Stimulated activated CD4-positive, alpha-beta T cell treated with anti-CD3 and anti-CD28 coated beads, Interleukin-4, amount 100 ng/mL, for 4 hours (primary cell): ENCODE measurements around the gene LIPF.
"Not testable (repeated sequence)": the region's sequence is repeated elsewhere in the genome, so short reads cannot be mapped to it uniquely, and the experiment has no call there.

Experiments
- DNase-seq, 2 experiments: peaks; one replicate each; pipeline ENCODE4 v3.0.0-alpha.2; 2020

Gene LIPF

GRCh38 chr10:88664142-88664541, at the start of gene LIPF:
LIPF (plus strand) TSS chr10:88664442; CDS start chr10:88667298, 2,856 bp downstream.
- DNase-seq: no peak

- DNase-seq: no peak
Measured at GRCh38 chr10:88616250-88616977, 47.8 kb upstream of the LIPF start.

- DNase-seq: no peak
Measured at GRCh38 chr10:88617772-88618300, 46.4 kb upstream of the LIPF start.

GRCh38 chr10:88618496-88618895, 45.7 kb upstream of the LIPF start:
- no peak for DNase-seq

GRCh38 chr10:88620441-88620840, 43.8 kb upstream of the LIPF start:
- no peak for DNase-seq

- no peak for DNase-seq
Measured at GRCh38 chr10:88623835-88624234, 40.4 kb upstream of the LIPF start.

GRCh38 chr10:88624840-88625239, 39.4 kb upstream of the LIPF start:
- DNase-seq: no peak

GRCh38 chr10:88640186-88640585, 24.1 kb upstream of the LIPF start:
- no peak for DNase-seq

GRCh38 chr10:88642209-88642608, 22.0 kb upstream of the LIPF start:
- DNase-seq: no peak

- DNase-seq: no peak
Measured at GRCh38 chr10:88642963-88643362, 21.3 kb upstream of the LIPF start.

- no peak for DNase-seq
Measured at GRCh38 chr10:88647061-88647615, 17.1 kb upstream of the LIPF start.

GRCh38 chr10:88651101-88651551, 13.1 kb upstream of the LIPF start:
- DNase-seq: no peak

GRCh38 chr10:88652616-88653015, 11.6 kb upstream of the LIPF start:
- no peak for DNase-seq

- DNase-seq: no peak
Measured at GRCh38 chr10:88657901-88658300, 6.3 kb upstream of the LIPF start.

GRCh38 chr10:88659725-88660597, 4.3 kb upstream of the LIPF start:
- DNase-seq: no peak

- DNase-seq: no peak
Measured at GRCh38 chr10:88660598-88660884, 3.7 kb upstream of the LIPF start.

GRCh38 chr10:88661018-88661417, 3.2 kb upstream of the LIPF start:
- DNase-seq: no peak

- DNase-seq: no peak
Measured at GRCh38 chr10:88661577-88661976, 2.7 kb upstream of the LIPF start.

GRCh38 chr10:88663153-88663552, 1.1 kb upstream of the LIPF start:
- DNase-seq: not testable (repeated sequence)

- no peak for DNase-seq
Measured at GRCh38 chr10:88668465-88668864, 4.2 kb downstream of the LIPF start.

- peak in 1 of 2 experiments; percentile 5 for DNase-seq
Measured at GRCh38 chr10:88670497-88670896, 6.3 kb downstream of the LIPF start.

- no peak for DNase-seq
Measured at GRCh38 chr10:88672041-88672440, 7.8 kb downstream of the LIPF start.

GRCh38 chr10:88676283-88677060, 12.2 kb downstream of the LIPF start:
- DNase-seq: no peak
